Keratinocyte (primary cell): ENCODE data around the gene SCNN1B.
A peak's percentile ranks its signal among the peaks of the same experiment; 100 is the strongest.

Experiments used
- CTCF ChIP-seq, 3 experiments: IDR thresholded peaks in 1 of 3; conservative IDR thresholded peaks in 1 of 3; optimal IDR thresholded peaks in 1 of 3; 2 replicates in 2 of 3; 3 replicates in 1 of 3; pipeline versions ENCODE3 to v1.5.1; 2011; ENCODE audit warnings: low read length in 3 of 3, mild to moderate bottlenecking in 3 of 3, moderate library complexity in 2 of 3, control low read depth in 1 of 3, inconsistent platforms in 1 of 3; ENCODE audit not compliant: insufficient read depth in 2 of 3; ENCODE audit errors: extremely low read depth in 1 of 3
- EZH2 ChIP-seq: IDR thresholded peaks from one replicate; pipeline ENCODE4 v1.6.1; 2012; ENCODE audit warnings: inconsistent platforms, mild to moderate bottlenecking, low read length, moderate library complexity

- TF ChIP-seq EZH2 (no peak), CTCF (optimal IDR thresholded peaks at IDR 0.05 in 1 of 3, IDR thresholded peaks at IDR 0.05 in 1 of 3, conservative IDR thresholded peaks at IDR 0.05 in 1 of 3; ENCODE audit: extremely low read depth in 1 of 3, insufficient read depth in 2 of 3, low read length in 3 of 3) (peak in 2 of 3 experiments; percentile 20 to 32)
Observed at GRCh38 chr16:23258919-23259237, 43.2 kb upstream of the SCNN1B start.
